SIG-M5 (cell line): ENCODE measurements around the gene DLGAP1.
"Not testable (repeated sequence)": the region's sequence is repeated elsewhere in the genome, so short reads cannot be mapped to it uniquely, and the experiment has no call there.

Experiments used
- DNase-seq: peaks from one replicate; lab custom pipeline; 2025; lab: John Stamatoyannopoulos, UW

DLGAP1 gene

GRCh38 chr18:3619746-3620145 lies 835.4 kb downstream of the DLGAP1 start:
- DNase-seq, result no peak

GRCh38 chr18:3619222-3619621 lies 835.9 kb downstream of the DLGAP1 start:
- no peak for DNase-seq

GRCh38 chr18:3616744-3617143 lies 838.4 kb downstream of the DLGAP1 start:
- no peak for DNase-seq

GRCh38 chr18:3616142-3616541 lies 839.0 kb downstream of the DLGAP1 start:
- no peak for DNase-seq

GRCh38 chr18:3615374-3615985 lies 839.6 kb downstream of the DLGAP1 start:
- DNase-seq, result no peak

GRCh38 chr18:3612315-3612714 lies 842.8 kb downstream of the DLGAP1 start:
- DNase-seq, result no peak

GRCh38 chr18:3611313-3612090 lies 843.6 kb downstream of the DLGAP1 start:
- no peak for DNase-seq

GRCh38 chr18:3610813-3611212 lies 844.3 kb downstream of the DLGAP1 start:
- DNase-seq, result no peak

GRCh38 chr18:3610188-3610708 lies 844.9 kb downstream of the DLGAP1 start:
- no peak for DNase-seq

- no peak for DNase-seq
These were observed 846.6 kb downstream of the DLGAP1 start for GRCh38 chr18:3608488-3608887.

- not testable (repeated sequence) for DNase-seq
These were observed 847.0 kb downstream of the DLGAP1 start for GRCh38 chr18:3608099-3608453.

- no peak for DNase-seq
These were observed 847.6 kb downstream of the DLGAP1 start for GRCh38 chr18:3607309-3608098.

GRCh38 chr18:3606863-3607262 lies 848.2 kb downstream of the DLGAP1 start:
- not testable (repeated sequence) for DNase-seq

- no peak for DNase-seq
These were observed 849.1 kb downstream of the DLGAP1 start for GRCh38 chr18:3605954-3606443.

- no peak for DNase-seq
These were observed 849.6 kb downstream of the DLGAP1 start for GRCh38 chr18:3605486-3605952.

- peak; percentile 92 for DNase-seq
These were observed 850.4 kb downstream of the DLGAP1 start for GRCh38 chr18:3604498-3605408.

- DNase-seq, result no peak
These were observed 850.9 kb downstream of the DLGAP1 start for GRCh38 chr18:3604235-3604497.

- peak; percentile 82 for DNase-seq
These were observed 851.5 kb downstream of the DLGAP1 start for GRCh38 chr18:3603421-3604234.

GRCh38 chr18:3601106-3601755 lies 853.9 kb downstream of the DLGAP1 start:
- DNase-seq, result not testable (repeated sequence)

GRCh38 chr18:3599861-3600260 lies 855.2 kb downstream of the DLGAP1 start:
- no peak for DNase-seq
